Lung (tissue), 12 donors: Measurements from ENCODE around the gene SAA4. TPM values are rescaled to one million over a fixed set of nuclear protein-coding genes. Genes with fewer than 3 reads are reported as not detected.

Experiments
- ATAC-seq: fragments of 200-7000 bp; cut with Tn5 transposase; one replicate; pipeline ENCODE4 v1.9.1; 2020; ENCODE audit warnings: moderate number of reproducible peaks; ENCODE audit not compliant: insufficient read depth, low FRiP score
- DNase-seq, 3 donors: peaks; one replicate each; pipeline ENCODE4 v3.0.0-alpha.2; 2013 to 2017
- H3K27ac ChIP-seq, 2 donors: one replicate each; pipeline ENCODE4 v1.5.1; 2013; ENCODE audit warnings: mild to moderate bottlenecking in 2 of 2, moderate library complexity in 2 of 2, control low read depth in 1 of 2, inconsistent platforms in 1 of 2, low read depth in 1 of 2, low read length in 1 of 2
- H3K27me3 ChIP-seq, 3 donors: one replicate each; pipeline ENCODE4 v1.5.1; 2013; ENCODE audit warnings: low read length in 2 of 3; ENCODE audit not compliant: control insufficient read depth in 3 of 3, insufficient read depth in 3 of 3
- H3K36me3 ChIP-seq, 4 donors: one replicate each; pipeline ENCODE4 v1.5.1; 2013; ENCODE audit warnings: low read length in 4 of 4, mild to moderate bottlenecking in 1 of 4, moderate library complexity in 1 of 4; ENCODE audit not compliant: control insufficient read depth in 4 of 4, insufficient read depth in 4 of 4
- H3K4me1 ChIP-seq, 5 donors: one replicate each; pipeline ENCODE4 v1.5.1; 2013; ENCODE audit warnings: low read length in 5 of 5, mild to moderate bottlenecking in 2 of 5, moderate library complexity in 1 of 5; ENCODE audit not compliant: control insufficient read depth in 5 of 5, insufficient read depth in 5 of 5
- H3K4me3 ChIP-seq: one replicate; pipeline ENCODE4 v1.5.1; 2013; ENCODE audit warnings: mild to moderate bottlenecking, control low read depth, moderate library complexity
- H3K9ac ChIP-seq, 2 donors: one replicate each; pipeline ENCODE4 v1.5.1; 2013; ENCODE audit warnings: low read length in 2 of 2, control low read depth in 1 of 2; ENCODE audit not compliant: insufficient read depth in 1 of 2
- H3K9me3 ChIP-seq, 4 donors: one replicate each; pipeline ENCODE4 v1.5.1; 2013; ENCODE audit warnings: low read length in 3 of 4, mild to moderate bottlenecking in 1 of 4, moderate library complexity in 1 of 4; ENCODE audit not compliant: control insufficient read depth in 4 of 4, insufficient read depth in 3 of 4
- WGBS, 2 donors: extraction: QIAGEN DNeasy Blood & Tissue Kit; methylation state at CpG; one replicate each; pipeline ENCODE4 v1.1.7; 2013; 5-methylcytosine and 5-hydroxymethylcytosine counted together
- polyA plus RNA-seq, 2 donors: library from polyadenylated mRNA; stranded (reverse); fragments of 200-250 nt; gene quantifications; one replicate each; pipeline ENCODE4 v1.2.1, GENCODE V29; 2013
- total RNA-seq, 2 donors: library from RNA; depleted of rRNA in 1 of 2; stranded (reverse); fragments of >200 nt in 1 of 2; gene quantifications; one replicate each; pipeline ENCODE4 v1.2.1, GENCODE V29; 2014 to 2021
- TF ChIP-seq, protein P1 (sequence below): IDR thresholded peaks from 2 replicates; pipeline ENCODE4 v1.5.1; 2012; ENCODE audit warnings: mild to moderate bottlenecking; ENCODE audit errors: control extremely low read depth, extremely low read depth
- donor health status: control.
- donor health status: control.
- donor health status: Bipolar disorder and iron deficiency.
- donor health status: healthy.
- donor health status: DM: yes; HTN: yes; CAD: no.

SAA4 gene
- total and polyA plus RNA-seq, 4 donors: 0.39 to 6.4 (median 3.8) TPM; not detected in 1

DNA sequence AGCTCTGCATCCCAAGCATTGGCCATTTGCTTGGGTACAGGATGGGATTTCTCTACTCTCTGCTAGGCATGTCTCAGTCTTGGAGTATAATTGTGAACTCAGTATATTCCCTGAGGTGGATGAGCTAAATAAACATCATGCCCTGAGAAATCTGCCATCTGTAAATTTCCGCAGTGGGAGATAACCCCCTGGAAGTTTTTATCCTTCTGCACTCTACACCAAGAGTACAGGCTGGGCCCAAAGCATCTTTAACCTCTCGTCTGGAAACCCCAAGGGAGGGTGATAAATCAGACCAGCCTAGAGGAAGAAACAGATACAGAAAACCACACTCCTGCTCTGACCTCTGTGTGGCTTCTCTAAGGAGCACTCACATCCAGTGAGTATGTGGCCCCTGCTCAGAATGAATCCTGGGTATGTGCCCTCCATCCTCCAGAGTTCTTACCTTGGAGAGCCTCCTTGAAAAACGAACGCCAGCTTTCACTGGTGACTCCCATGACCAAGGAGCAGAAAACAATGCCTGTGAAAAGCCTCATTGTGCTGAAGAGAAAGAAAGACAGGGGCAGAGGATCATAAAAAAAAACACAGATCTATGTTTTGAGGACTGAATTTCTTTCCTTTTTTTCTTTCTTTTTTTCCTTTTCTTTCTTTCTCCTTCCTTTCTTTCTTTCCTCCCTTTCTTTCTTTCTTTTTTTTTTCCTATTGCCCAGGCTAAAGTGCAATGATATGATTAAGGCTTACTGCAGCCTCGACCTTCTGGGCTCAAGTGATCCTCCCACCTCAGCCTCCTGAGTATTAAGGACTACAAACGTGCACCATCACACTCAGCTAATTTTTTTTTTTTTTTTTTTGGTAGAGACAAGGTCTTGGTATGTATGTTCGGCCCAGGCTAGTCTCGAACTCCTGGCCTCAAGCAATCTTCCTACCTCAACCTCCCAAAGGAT lies 938 bp downstream of the SAA4 start:
- no peaks in the 10 kb centered on the region for H3K4me1 ChIP-seq
- H3K36me3 ChIP-seq: no peaks in the 10 kb centered on the region
- ATAC-seq (no peak), DNase-seq (no peak)
- H3K9me3 ChIP-seq: no peaks in the 10 kb centered on the region
- no peak overlapping the region for H3K27ac ChIP-seq
- peaks cover 0 to 3% (median 0%) of the 10 kb centered on the region in 3 donors for H3K27me3 ChIP-seq
- H3K9ac ChIP-seq: no peak overlapping the region
- TF ChIP-seq, protein P1, sequence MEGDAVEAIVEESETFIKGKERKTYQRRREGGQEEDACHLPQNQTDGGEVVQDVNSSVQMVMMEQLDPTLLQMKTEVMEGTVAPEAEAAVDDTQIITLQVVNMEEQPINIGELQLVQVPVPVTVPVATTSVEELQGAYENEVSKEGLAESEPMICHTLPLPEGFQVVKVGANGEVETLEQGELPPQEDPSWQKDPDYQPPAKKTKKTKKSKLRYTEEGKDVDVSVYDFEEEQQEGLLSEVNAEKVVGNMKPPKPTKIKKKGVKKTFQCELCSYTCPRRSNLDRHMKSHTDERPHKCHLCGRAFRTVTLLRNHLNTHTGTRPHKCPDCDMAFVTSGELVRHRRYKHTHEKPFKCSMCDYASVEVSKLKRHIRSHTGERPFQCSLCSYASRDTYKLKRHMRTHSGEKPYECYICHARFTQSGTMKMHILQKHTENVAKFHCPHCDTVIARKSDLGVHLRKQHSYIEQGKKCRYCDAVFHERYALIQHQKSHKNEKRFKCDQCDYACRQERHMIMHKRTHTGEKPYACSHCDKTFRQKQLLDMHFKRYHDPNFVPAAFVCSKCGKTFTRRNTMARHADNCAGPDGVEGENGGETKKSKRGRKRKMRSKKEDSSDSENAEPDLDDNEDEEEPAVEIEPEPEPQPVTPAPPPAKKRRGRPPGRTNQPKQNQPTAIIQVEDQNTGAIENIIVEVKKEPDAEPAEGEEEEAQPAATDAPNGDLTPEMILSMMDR: no peak
- WGBS, 2 donors: 60 to 64% methylated on average over 8 of the region's 8 CpGs
- H3K4me3 ChIP-seq: no peak overlapping the region

DNA sequence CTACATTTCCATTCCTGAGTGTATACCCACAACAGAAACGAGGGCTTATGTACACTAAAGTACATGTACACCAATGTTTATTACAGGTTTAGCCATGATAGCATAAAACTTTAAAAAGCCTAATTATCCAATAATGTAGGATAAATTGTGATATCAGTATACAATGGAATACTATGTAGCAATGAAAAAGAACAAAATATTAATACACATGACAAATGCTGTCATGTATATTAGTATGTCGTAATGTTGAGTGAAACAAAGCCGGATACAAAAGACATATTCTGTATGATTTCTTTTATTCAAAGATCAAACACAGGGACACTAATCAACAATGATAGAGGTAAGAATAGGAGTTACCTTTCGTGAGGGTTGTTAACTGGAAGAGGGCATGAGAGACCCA lies 2.7 kb downstream of the SAA4 start:
- ATAC-seq: no peak
- H3K9ac ChIP-seq: no peak overlapping the region
- 91 to 94% methylated on average over 4 of the region's 4 CpGs for WGBS, 2 donors

DNA sequence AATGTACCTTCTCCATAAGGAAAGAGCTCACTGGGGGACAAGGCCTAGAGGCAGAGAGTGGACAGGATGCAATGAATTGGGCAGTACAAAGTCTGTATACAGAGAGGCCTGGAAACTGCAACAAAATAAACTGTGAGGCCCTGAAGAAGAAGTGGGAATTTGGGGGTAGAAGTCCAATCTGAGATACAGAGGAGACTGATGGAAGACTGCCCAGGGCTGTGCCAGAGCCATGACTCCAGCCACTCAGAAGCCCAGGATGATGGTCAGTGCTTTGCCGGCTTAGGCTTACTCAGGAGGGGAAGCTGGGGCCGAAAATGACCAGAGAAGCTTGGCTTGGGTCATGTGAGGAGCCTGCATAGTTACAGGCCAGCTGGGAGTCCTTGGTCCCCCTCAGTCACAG lies 5.7 kb downstream of the SAA4 start:
- H3K27me3 ChIP-seq: no peaks in the 10 kb centered on the region
- H3K36me3 ChIP-seq: no peaks in the 10 kb centered on the region
- H3K4me3 ChIP-seq: no peak overlapping the region
- no peaks in the 10 kb centered on the region for H3K4me1 ChIP-seq
- TF ChIP-seq, protein P1: no peak
- no peak for ATAC-seq
- H3K27ac ChIP-seq: no peak overlapping the region
- peaks cover 0 to 1% (median 0%) of the 10 kb centered on the region in 4 donors for H3K9me3 ChIP-seq
- H3K9ac ChIP-seq: no peak overlapping the region
- no peak for DNase-seq
- WGBS, 2 donors: 88 to 91% methylated on average over 2 of the region's 2 CpGs

More for the DNA sequence above, 2.7 kb downstream of the SAA4 start:
- H3K27me3 ChIP-seq: no peaks in the 10 kb centered on the region
- TF ChIP-seq, protein P1: no peak
- H3K9me3 ChIP-seq: peaks cover 0 to 1% (median 0%) of the 10 kb centered on the region in 4 donors
- DNase-seq: no peak
- no peak overlapping the region for H3K4me3 ChIP-seq
- H3K36me3 ChIP-seq: no peaks in the 10 kb centered on the region
- no peak overlapping the region for H3K27ac ChIP-seq
- no peaks in the 10 kb centered on the region for H3K4me1 ChIP-seq
